Stimulated activated CD8-positive, alpha-beta memory T cell treated with anti-CD3 and anti-CD28 coated beads, Interleukin-7, amount 100 ng/mL, for 1 hour (primary cell): Measurements from ENCODE around the gene MOB2.

Source experiments
- DNase-seq, 2 donors: peaks; one replicate each; pipeline ENCODE4 v3.0.0-alpha.2; 2020; ENCODE audit warnings: low read depth in 2 of 2

The MOB2 gene

DNA sequence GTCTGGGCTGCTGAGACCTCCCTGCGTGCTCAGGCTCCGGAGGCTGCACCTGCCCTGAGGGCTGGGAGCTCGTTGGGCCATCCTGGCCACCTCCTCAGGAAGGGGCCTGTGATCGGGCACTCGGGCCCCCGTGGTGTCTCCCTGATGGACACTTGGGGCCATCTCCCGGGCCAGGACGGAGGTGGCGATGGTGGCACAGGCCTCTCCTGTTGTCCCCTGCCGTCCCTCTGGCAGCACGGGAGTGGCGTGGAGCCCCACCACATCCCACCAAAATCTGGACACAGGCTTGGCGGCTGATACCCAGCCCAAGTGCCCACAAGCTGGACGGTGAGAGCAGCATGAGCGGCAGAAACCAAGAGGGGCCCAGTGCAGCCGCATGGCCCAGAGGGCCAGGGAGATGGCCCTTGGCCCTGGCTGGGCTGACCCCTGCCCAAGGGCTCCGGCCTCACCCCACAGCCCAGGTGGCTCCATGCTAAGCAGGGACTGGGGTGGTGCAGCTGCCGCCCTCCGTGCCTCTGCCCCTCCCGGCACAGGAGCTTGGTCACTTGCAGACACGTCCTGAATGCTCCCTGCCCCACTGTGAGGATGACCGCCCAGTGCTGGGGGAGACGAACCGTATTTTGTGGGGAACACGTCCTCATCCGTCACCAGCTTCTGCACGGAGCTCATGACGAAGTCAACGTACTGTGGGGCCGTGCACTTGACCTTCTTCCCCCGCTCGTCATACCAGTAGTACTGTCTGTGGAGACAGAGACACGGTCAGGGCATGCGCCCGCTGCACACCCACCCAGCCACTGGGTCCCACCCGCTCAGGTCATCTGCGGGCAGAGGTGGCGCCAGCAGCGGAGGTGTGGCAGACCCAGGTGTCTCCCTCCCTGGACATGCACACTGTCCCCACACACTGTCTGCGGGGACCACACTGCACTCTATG lies 15.6 kb downstream of the MOB2 start:
- DNase-seq, result no peak

DNA sequence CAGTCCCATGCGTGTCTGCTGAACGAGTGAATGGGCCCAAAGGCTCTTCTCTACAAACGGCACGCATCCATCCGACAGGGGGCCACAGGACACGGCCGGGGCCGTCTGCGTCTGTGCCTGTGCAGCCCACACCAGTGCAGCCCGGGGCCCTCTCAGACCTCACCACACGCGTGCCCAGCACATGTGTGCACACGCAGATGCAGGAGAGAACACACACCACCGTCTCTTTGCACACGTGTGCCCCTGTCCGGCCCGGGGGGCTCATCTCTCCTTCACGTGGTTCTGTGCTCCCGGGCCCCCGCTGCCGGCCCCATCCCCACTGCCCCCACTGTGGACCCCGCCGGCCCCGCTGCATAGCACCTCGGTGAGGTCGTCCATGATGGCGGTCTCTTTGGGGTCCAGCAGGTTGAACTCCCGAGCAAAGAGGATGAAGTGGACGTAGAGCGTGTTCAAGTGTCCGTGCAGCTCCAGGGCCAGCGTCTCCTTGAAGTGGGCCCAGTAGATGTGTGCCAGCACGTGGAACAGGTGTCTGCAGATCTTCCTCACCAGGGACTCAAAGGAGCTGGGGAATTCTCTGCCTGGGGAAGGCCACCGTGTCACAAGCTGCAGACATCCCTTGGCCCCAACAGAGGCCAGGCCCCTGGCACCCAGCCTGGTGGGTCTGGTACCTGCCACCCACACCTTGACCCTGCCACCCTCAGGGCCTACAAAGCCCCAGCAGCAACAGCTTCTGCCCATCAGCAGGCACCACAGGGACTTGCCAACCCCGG lies 16.5 kb downstream of the MOB2 start:
- DNase-seq, result no peak

GRCh38 chr11:1469287-1469910 lies 17.2 kb downstream of the MOB2 start:
- no peak for DNase-seq

DNA sequence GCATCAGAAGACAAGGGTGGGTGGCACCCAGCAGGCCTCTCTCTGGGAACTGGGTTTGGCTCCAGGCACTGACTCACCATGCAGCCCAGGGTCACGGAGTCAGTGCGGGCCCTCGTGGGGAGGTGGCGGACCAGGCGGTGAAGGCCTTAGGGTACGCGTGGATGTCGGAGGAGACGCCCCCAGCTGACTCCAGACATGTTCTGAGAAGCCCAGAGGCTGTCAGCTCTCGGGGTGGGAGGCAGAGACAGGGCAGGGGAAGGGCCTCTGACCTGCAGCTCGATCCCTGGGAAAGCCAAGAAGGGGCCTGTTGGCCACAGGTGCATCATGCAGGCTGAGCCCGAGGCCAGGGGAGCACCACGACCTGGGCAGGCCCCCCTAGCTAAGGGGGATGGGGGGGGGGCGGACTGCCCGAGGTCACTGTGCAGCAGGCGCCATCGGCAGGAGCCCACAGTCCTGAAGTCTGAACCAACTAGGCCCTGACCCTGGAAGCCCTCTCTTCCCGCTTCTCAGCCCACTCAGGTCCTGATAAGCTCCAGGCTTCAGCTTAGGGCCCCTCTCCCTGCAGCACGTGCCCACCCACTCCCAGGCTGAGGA lies 18.0 kb downstream of the MOB2 start:
- DNase-seq, result no peak

- DNase-seq, result no peak
These were observed 18.6 kb downstream of the MOB2 start for GRCh38 chr11:1468002-1468401.

- DNase-seq, result no peak
These were observed 19.3 kb downstream of the MOB2 start for GRCh38 chr11:1467270-1467669.

DNA sequence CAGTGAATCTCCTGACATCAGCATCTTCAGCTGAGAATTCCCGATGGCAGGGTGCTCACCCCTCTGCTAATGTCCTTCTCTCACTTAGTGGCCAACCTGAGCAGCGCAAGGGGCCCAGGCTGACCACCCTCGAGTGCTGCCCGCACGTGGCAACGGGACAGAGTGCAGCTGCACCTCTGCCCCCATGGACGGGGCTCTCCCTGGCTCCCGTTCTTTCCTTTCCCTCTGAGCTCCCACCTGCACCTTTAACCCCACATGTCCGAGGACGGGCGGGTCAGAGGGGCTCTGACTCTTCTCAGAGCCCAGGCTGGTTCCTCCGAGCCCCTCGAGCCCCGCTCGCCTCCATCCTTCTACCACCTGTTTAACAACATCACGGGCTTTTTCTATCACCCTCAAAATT lies 19.8 kb downstream of the MOB2 start:
- no peak for DNase-seq

DNA sequence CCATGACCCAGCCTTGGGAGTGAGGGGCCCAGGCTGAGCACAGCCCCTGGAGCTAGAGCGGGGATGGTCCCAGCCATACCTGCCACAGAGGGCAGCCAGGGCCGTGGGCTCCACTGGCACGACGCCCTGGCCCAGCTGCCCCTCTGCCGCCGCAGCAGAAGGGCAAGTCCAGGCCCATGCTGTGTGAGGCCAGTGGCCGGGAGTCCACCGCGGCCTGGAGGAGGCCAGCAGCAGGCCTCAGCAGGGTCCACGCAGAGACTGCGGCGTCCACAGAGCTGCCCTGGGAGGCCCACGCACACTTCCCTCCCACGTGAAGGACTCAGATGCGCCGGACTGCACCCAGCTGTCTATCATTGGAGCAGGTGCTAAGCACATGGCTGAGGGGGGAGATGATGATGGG lies 23.5 kb downstream of the MOB2 start:
- DNase-seq, result no peak

GRCh38 chr11:1462698-1462975 lies 23.9 kb downstream of the MOB2 start:
- DNase-seq, result no peak

DNA sequence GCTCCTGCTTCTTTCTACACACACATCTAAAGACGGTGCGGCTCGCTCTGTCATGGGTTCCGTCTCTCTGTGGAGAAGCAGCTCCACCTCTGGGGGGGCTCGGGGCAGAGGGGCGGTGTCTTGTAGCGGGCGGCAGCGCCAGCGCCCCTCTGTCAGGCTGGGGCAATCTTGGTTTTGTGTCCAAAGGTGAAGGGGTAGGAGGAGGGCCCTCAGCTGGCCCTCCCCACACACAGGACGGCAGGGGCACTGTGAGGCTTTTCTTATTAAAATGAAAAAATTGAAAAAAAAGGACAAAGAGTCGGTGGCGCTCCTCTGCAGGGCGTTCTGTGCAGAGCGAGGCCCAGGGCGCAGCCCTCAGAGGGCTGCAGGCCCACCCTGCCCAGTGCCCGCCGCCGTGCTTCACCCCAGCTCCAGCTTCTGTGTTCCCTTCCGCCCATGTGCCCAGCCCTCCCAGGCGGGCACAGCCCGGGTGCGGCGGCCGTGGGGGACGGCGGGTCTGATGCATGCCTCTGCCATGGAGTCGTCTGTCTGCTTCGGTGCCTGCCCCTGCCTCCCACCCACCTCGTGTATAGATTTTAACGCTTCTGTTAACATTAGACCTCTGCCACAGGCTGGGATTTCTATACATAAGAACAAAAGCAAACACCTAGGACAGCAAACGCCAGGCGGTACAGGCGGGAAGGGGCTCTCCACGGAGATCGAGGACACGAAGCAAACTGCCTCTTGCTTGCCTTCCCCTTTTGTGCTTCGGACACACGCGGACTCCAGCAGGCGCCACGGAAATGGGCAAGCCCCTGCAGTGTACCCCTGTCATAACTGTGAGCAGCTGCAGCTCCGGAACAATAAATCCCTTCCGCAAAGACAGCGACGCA lies 24.5 kb downstream of the MOB2 start:
- no peak for DNase-seq

- no peak for DNase-seq
These were observed 25.4 kb downstream of the MOB2 start for GRCh38 chr11:1460986-1461825.

- DNase-seq, result no peak
These were observed 26.1 kb downstream of the MOB2 start for GRCh38 chr11:1460396-1460985.

DNA sequence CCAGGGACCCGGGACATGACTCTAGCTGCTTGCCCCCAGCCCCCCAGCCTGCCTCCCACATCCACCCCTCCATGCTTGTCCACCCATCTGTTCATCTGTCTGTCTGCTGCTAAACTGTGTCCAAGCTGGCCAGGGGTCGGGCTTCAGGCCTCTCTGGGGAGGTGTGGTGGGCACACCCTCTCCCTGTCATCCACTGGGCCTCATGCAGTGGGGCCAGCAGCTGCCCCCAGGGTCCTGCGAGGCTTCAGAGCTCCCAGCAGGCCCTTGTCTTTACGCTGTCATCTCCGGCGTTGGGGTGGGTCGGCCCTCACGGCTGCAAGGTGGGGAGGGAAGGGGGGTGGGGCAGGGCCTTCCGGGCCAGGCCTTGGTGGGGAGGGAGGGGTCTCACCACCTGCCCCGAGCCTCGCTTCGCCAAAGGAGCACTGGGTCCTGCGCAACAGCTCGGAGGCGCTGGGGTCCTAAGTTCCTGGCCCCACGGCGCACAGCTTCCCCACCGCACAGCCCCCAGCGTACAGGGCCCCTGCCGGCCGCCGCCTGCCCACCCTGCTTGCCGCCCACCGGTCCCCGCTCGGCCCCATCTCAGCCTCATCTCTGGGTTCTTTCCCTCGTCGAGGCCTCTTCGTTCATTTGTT lies 26.7 kb downstream of the MOB2 start:
- DNase-seq, result no peak

DNA sequence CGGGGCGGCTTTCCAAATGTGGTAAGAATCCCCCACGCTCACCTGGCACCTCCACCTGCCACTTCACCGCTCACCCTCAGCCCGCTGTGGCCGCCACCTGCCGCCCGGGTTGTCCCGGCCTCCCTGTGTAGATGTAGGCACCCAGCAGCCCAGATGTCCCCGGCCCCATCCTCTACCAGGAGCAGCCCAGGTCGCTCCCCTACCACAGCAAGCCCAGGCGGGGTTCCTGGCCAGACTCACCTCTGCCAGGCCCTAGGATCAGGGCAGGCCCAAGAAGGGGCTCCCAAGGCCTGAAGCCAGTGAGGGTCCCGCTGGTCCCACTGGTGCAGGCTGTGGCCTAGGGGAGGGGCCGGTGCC lies 27.4 kb downstream of the MOB2 start:
- DNase-seq, result no peak

DNA sequence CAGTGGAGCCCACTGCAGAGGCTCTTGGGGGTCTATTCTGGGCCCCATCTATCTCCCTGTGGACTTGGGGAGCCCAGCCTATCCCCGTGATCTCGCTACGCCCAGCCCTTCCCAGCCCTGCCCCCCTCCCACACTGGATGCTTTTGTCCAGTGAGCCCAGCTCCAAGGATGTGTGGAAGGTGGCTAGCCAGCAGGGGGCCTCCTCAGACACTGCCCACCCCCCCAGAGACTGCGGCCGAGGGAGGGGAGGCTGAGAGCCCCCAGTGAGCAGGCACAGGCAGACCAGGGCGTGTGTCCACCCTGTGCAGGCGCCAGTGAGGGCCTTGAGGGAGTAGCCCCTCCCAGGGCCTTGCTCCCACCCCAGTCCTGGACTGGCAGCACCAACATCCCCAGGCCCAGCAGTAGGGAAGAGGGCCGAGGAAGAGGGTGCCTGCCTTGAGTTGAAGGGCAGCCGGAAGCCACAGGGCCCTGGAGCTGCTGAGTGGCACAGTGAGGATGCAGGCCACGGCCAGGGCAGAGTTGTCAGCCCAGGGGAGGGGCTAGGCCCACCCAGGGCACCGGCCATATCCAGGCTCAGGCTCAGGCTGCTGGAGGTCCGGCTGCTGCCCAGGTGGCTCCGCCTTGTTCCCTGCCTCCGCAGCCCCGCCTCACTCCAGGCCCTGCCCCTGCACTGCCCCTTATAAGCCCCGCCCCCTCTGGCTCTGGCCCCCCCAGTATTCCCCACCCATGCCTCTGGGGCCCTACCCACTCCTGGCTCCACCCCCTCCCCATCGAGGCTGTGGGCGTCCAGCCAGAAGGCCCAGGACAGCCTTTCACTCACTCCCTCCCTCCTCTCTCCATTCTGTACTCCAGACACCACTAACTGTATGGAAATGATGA lies 28.0 kb downstream of the MOB2 start:
- DNase-seq, result no peak

DNA sequence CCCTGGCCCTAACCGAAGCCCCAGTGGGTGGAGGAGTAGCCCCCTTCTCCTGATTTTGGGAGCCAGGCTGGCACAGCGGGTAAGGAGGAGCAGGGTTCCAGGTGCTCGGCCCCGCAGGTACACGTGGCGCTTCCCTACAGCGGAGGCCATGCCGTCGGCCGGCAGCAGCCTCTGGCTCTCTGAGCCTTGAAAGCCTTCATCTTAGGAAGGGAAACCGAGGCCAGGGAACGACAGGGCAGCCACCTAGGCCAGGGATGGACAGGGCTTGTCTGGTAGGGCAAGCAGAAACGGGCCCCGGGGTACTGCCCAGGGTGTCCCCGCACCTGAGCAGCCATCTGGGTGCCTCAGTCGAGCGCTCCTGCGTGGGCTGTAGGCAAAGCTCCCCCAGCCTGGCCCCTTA lies 28.7 kb downstream of the MOB2 start:
- DNase-seq, result no peak

GRCh38 chr11:1457326-1457680 lies 29.3 kb downstream of the MOB2 start:
- DNase-seq, result no peak

DNA sequence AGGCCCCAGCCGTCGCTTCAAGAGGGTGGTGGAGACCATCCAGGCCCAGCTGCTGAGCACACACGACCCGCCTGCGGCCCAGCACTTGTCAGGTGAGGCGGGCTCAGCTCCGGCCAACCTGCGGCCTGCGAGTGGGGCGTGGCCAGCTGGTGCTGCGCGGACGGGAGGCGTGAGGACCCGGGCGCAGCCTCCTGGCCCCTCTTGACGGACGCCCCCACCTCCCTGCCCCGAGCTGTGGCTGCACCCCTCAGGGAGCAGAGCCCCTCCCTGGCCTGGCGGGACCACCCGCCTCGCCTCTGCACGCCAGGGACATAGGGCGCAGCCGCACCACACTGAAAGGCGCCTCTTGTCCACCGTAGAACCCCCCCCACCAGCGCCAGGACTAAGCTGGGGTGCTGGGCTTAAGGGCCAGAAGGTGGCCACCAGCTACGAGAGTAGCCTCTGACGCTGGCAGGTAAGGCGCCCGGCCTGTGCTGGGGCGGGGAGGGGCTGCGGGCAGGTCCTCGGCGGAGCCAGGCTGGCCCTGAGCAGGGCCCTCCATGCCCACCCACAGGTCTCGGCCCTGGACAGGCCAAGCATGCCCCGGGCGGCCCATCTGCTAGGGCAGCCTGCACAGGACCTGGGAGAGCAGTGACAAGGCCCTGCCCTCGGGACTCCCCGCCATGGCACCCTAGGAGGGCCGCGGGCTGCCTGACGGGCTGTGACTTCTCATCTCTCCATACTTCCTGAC lies 29.8 kb downstream of the MOB2 start:
- no peak for DNase-seq
